Activated CD4-positive, alpha-beta T cell treated with anti-CD3 and anti-CD28 coated beads, Interleukin-2, amount 10 ng/mL, durations not matched to agents 7 days and 5 days (primary cell): Measurements from ENCODE around the gene ADAMTS18. TPM values are rescaled to one million over a fixed set of nuclear protein-coding genes. Genes with fewer than 3 reads are reported as not detected.

ENCODE experiments used
- CTCF ChIA-PET: fragments of 350-600 bp; sonication (Branson Sonifier 250); formaldehyde crosslinking; loops from one replicate; lab custom pipeline; 2021; ENCODE audit warnings: antibody characterized with exemption; lab: Charles Lee
- POLR2A ChIA-PET: fragments of 350-600 bp; sonication (Branson Sonifier 250); formaldehyde crosslinking; loops from one replicate; lab custom pipeline; 2021; ENCODE audit warnings: antibody characterized with exemption; lab: Charles Lee
- DNase-seq: peaks from one replicate; pipeline ENCODE4 v3.0.0-alpha.2; 2020
- H3K27ac Mint-ChIP-seq: one replicate; pipeline ENCODE4 v1.8.0; 2021; ENCODE audit warnings: mild to moderate bottlenecking, moderate library complexity, mixed read lengths
- H3K27me3 Mint-ChIP-seq: one replicate; pipeline ENCODE4 v1.8.0; 2021; ENCODE audit warnings: mixed read lengths
- H3K36me3 Mint-ChIP-seq: one replicate; pipeline ENCODE4 v1.8.0; 2021; ENCODE audit warnings: low read depth, mixed read lengths
- H3K4me1 Mint-ChIP-seq: one replicate; pipeline ENCODE4 v1.8.0; 2021; ENCODE audit warnings: mixed read lengths
- H3K4me3 Mint-ChIP-seq: one replicate; pipeline ENCODE4 v1.8.0; 2021; ENCODE audit warnings: mild to moderate bottlenecking, moderate library complexity, mixed read lengths
- H3K9me3 Mint-ChIP-seq: one replicate; pipeline ENCODE4 v1.8.0; 2021; ENCODE audit warnings: mixed read lengths
- total RNA-seq, 2 experiments: library from RNA; stranded (reverse); gene quantifications; one replicate each; pipeline ENCODE4 v1.2.3, GENCODE V29; 2021

Gene ADAMTS18
- total RNA-seq, 2 experiments from 2014 or later, result not detected

- no peaks in the 10 kb centered on the region for H3K4me1 Mint-ChIP-seq
- POLR2A ChIA-PET, result no interaction called here
Measured at GRCh38 chr16:77450790-77451487, 16.1 kb upstream of the ADAMTS18 start.

GRCh38 chr16:77449208-77449607 lies 14.4 kb upstream of the ADAMTS18 start:
- Mint-ChIP-seq H3K4me1 (no peaks in the 10 kb centered on the region), H3K27me3 (no peaks in the 10 kb centered on the region), H3K4me3 (no peak overlapping the region), H3K36me3 (no peaks in the 10 kb centered on the region), H3K9me3 (no peaks in the 10 kb centered on the region), H3K27ac (no peak overlapping the region)
- ChIA-PET POLR2A (interaction anchor here (0.6 kb wide), 1 partner anchor 10 kb away, joined by 3 read pairs; no protein-coding TSS in a partner anchor), CTCF (no interaction called here)
- DNase-seq, result no peak

More at GRCh38 chr16:77450790-77451487, 16.1 kb upstream of the ADAMTS18 start:
- DNase-seq, result no peak
- H3K27ac Mint-ChIP-seq, result no peak overlapping the region
- CTCF ChIA-PET, result interaction anchor here (0.6 kb wide), 1 partner anchor 1066 kb away, joined by 3 read pairs; no protein-coding TSS in a partner anchor
- no peaks in the 10 kb centered on the region for H3K27me3 Mint-ChIP-seq
- no peak overlapping the region for H3K4me3 Mint-ChIP-seq
- no peaks in the 10 kb centered on the region for H3K9me3 Mint-ChIP-seq
- H3K36me3 Mint-ChIP-seq, result no peaks in the 10 kb centered on the region

DNA sequence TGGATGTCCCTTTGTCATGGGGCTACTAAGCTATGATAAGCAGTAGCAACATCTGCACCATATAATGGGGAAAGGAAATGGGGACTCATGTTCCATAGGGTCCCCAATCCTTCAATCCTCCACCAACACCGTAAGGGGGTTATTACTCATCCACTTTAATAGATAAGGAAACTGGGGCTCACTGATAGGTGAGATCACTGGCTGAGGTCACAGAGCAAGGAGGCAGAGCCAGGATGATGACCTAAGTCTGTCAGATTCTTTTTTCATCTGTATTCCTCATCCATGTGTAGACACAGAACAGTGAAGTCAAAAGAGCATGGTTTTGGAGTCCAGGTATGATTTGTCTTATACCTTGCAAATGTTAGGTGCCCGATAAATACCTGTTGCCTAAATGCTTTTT lies 10.5 kb upstream of the ADAMTS18 start:
- no peaks in the 10 kb centered on the region for H3K4me1 Mint-ChIP-seq
- no peaks in the 10 kb centered on the region for H3K9me3 Mint-ChIP-seq
- H3K27me3 Mint-ChIP-seq, result no peaks in the 10 kb centered on the region
- DNase-seq, result no peak
- H3K4me3 Mint-ChIP-seq, result no peak overlapping the region
- ChIA-PET POLR2A (no interaction called here), CTCF (no interaction called here)
- no peaks in the 10 kb centered on the region for H3K36me3 Mint-ChIP-seq
- no peak overlapping the region for H3K27ac Mint-ChIP-seq

GRCh38 chr16:77444147-77444460 lies 9.3 kb upstream of the ADAMTS18 start:
- Mint-ChIP-seq H3K4me1 (no peaks in the 10 kb centered on the region), H3K9me3 (no peaks in the 10 kb centered on the region), H3K36me3 (no peaks in the 10 kb centered on the region), H3K27me3 (peaks cover 6% of the 10 kb centered on the region), H3K4me3 (no peak overlapping the region), H3K27ac (no peak overlapping the region)
- ChIA-PET CTCF (no interaction called here), POLR2A (no interaction called here)
- no peak for DNase-seq

- Mint-ChIP-seq H3K36me3 (no peaks in the 10 kb centered on the region), H3K4me3 (no peak overlapping the region), H3K27ac (no peak overlapping the region), H3K27me3 (peaks cover 8% of the 10 kb centered on the region), H3K9me3 (no peaks in the 10 kb centered on the region), H3K4me1 (no peaks in the 10 kb centered on the region)
- ChIA-PET POLR2A (no interaction called here), CTCF (no interaction called here)
- no peak for DNase-seq
Measured at GRCh38 chr16:77443357-77444146, 8.7 kb upstream of the ADAMTS18 start.

GRCh38 chr16:77442078-77442477 lies 7.2 kb upstream of the ADAMTS18 start:
- ChIA-PET POLR2A (no interaction called here), CTCF (no interaction called here)
- Mint-ChIP-seq H3K4me1 (no peaks in the 10 kb centered on the region), H3K36me3 (no peaks in the 10 kb centered on the region), H3K9me3 (no peaks in the 10 kb centered on the region), H3K27me3 (peaks cover 10% of the 10 kb centered on the region), H3K4me3 (no peak overlapping the region), H3K27ac (no peak overlapping the region)
- DNase-seq, result no peak

DNA sequence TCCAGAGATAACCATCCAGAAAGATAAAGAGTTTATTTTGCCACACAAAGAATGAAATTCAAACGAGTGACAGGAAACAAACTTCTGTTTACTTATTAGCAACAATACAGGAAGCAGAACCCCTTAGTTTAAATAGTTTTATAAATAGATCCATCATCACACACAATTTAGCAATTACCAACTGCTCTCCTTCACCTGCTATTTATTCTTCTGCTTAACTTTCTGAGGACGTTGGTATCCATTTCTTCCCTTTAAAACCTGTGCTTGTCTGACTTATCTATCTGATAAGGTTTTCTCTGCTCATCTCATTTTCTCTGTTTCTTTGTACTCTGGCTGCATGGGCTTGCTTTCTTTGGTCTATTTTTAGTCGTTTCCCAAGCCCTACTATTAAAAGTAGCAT lies 4.3 kb upstream of the ADAMTS18 start:
- DNase-seq, result no peak
- Mint-ChIP-seq H3K36me3 (no peaks in the 10 kb centered on the region), H3K27me3 (peaks cover 28% of the 10 kb centered on the region), H3K4me1 (no peaks in the 10 kb centered on the region), H3K9me3 (no peaks in the 10 kb centered on the region), H3K4me3 (no peak overlapping the region), H3K27ac (no peak overlapping the region)
- POLR2A ChIA-PET, result no interaction called here
- CTCF ChIA-PET, result no interaction called here

DNA sequence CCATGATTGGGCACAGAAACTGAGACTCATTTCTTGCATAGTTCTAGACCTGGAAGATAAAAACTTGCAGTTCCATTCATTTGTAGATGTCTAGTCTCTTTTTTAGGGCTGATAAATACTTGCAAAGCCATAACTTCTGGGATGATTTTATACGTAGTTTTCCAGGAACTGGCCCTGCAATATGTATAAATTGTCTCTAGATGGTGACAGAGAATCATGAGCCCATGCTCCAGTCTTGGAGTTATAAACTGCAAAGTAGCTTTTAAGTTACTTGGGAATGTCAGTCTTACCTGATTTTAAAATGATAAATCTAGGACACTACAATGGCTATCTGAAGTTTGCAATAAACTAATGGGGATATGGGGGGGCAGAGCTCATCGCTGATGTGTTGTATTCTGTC lies 3.0 kb upstream of the ADAMTS18 start:
- H3K9me3 Mint-ChIP-seq, result no peaks in the 10 kb centered on the region
- CTCF ChIA-PET, result no interaction called here

DNA sequence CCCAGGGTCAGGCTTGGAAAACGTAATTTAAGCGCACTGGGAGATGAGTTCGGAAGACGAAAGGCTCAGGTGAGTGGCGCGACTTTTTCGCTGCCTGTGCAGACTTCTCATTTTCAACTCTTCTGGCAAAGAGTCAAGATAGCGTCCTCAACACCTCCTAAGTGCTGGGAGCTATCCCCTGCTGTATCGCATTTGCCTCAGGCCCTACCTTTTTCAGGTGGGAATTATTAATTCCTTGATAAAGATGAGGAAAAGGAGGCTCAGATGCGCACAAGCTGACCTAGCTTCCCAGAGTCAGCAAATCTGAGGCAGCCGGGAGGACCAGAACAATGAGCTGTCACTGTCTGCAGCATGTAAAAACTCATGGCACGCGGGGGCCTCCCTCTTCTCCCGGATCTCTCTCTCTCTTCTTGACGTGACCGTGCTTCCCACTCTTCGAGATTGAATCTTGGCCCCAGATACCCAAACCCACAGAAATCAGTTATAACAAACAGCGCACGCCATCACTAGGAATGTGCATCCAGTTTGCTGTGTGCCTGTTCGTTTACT lies 512 bp upstream of the ADAMTS18 start:
- POLR2A ChIA-PET, result no interaction called here
- CTCF ChIA-PET, result no interaction called here
- Mint-ChIP-seq H3K36me3 (no peaks in the 10 kb centered on the region), H3K4me1 (no peaks in the 10 kb centered on the region), H3K4me3 (no peak overlapping the region), H3K27ac (no peak overlapping the region), H3K27me3 (peaks cover 44% of the 10 kb centered on the region), H3K9me3 (no peaks in the 10 kb centered on the region)
- no peak for DNase-seq

More for the DNA sequence above, 3.0 kb upstream of the ADAMTS18 start:
- Mint-ChIP-seq H3K27me3 (peaks cover 40% of the 10 kb centered on the region), H3K4me3 (no peak overlapping the region), H3K27ac (no peak overlapping the region), H3K4me1 (no peaks in the 10 kb centered on the region), H3K36me3 (no peaks in the 10 kb centered on the region)
- no peak for DNase-seq
- POLR2A ChIA-PET, result no interaction called here

GRCh38 chr16:77434022-77434529 lies 758 bp downstream of the ADAMTS18 start:
- H3K36me3 Mint-ChIP-seq, result no peaks in the 10 kb centered on the region
- CTCF ChIA-PET, result no interaction called here
- H3K27ac Mint-ChIP-seq, result no peak overlapping the region
- peaks cover 42% of the 10 kb centered on the region for H3K27me3 Mint-ChIP-seq
- H3K4me1 Mint-ChIP-seq, result no peaks in the 10 kb centered on the region
- no peak for DNase-seq
- no peak overlapping the region for H3K4me3 Mint-ChIP-seq
- H3K9me3 Mint-ChIP-seq, result no peaks in the 10 kb centered on the region
- POLR2A ChIA-PET, result no interaction called here

DNA sequence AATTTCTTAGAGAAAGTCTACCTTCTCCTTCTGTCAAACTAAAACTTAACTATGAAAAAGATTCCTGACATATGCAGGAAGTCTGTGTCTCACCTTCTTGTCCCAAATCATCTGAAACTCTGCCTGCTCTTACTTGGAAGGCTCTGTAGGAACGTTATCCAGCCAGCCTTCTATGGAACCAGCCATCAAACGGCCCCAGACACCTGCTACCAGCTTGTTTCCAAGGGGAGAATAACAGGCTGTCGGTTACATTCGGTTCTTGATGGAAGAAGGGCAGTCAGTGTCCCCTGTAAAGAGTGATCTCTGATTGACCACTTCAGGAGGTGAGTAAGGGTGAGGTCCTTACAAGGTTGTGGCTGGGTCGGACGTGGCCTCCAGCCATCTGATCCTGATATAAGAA lies 1.7 kb downstream of the ADAMTS18 start:
- ChIA-PET POLR2A (no interaction called here), CTCF (no interaction called here)
- no peaks in the 10 kb centered on the region for H3K36me3 Mint-ChIP-seq
- H3K27me3 Mint-ChIP-seq, result peaks cover 43% of the 10 kb centered on the region
- no peak overlapping the region for H3K27ac Mint-ChIP-seq
- H3K4me3 Mint-ChIP-seq, result no peak overlapping the region
- no peaks in the 10 kb centered on the region for H3K9me3 Mint-ChIP-seq
- no peaks in the 10 kb centered on the region for H3K4me1 Mint-ChIP-seq
- DNase-seq, result no peak

DNA sequence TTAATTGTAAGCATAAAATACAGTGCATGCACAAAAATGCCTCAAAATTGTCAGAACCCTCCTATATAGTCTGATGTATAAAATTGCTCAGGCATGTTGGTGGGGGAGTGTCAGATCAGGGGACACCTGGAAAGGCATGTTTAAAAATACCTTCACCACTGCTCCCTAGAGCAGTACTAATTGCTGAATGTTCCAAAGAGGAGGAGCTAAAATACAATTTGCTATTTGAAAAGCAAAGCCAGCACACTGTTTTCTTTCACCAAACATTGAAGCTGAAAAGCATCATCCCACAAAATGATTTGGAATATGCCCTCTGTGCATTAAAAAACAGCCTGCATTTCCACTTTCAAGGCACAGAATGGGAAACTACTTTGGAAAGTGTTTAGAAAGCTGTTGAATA lies 2.6 kb downstream of the ADAMTS18 start:
- peaks cover 44% of the 10 kb centered on the region for H3K27me3 Mint-ChIP-seq
- ChIA-PET POLR2A (no interaction called here), CTCF (no interaction called here)
- no peaks in the 10 kb centered on the region for H3K4me1 Mint-ChIP-seq
- no peaks in the 10 kb centered on the region for H3K9me3 Mint-ChIP-seq
- H3K4me3 Mint-ChIP-seq, result no peak overlapping the region
- H3K27ac Mint-ChIP-seq, result no peak overlapping the region
- no peaks in the 10 kb centered on the region for H3K36me3 Mint-ChIP-seq
- DNase-seq, result no peak
